ENCODE measurements around the gene SLC25A6. TPM values are rescaled to one million over a fixed set of nuclear protein-coding genes. Genes with fewer than 3 reads are reported as not detected.
A peak's percentile ranks its signal among the peaks of the same experiment; 100 is the strongest.

SLC25A6 gene
- 488 TPM for total RNA-seq (ENCODE audit: unreplicated experiment)
- long read RNA-seq, transcript SLC25A6-201 (4 exons, 2,062 nt): major isoform, 1,549 of 1,636 reads
- long read RNA-seq, partial matches to known transcripts: 17 of 1,636 reads
- long read RNA-seq, other reads (novel, unspliced or antisense): 70 of 1,636 reads

DNA sequence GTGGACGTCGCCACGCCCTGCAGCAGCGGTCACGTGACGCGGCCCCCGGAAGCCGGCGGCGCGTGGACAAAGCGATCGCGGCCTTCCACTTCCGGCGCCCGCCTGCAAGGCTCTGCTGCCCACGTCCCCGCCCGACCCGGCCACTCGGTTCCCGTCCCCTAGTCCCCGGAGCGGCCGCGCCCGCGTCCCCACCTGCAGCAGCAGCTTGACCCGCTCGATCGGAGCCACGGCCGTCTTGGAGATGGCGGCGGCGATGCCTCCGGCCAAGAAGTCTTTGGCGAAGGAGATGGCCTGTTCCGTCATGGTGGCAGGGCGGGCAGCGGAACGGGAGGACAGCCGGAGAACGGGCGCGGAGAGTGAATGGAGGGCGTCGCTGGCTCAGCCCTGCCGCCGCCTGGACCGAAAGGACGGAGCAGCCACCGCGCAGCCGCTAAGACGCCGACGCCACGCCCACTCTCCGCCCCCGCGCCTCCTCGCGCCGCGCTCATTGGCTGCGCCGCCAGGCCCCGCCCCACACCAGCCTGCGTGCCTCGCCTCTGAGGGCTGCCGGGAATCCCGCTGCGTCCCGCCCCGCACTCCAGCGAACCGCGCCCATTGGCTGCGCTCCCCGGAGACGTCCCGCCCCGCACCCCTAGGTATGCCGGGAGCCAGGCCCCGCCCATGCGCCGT is at the start of gene SLC25A6:
Gene SLC25A6 (minus strand): TSS at position 407 of the 669 bp plus-strand sequence. CDS start 104 bp downstream, at position 303.
- H3K9me3 Mint-ChIP-seq (ENCODE audit: unreplicated experiment): no peaks in the 10 kb centered on the region
- DNase-seq (ENCODE audit: low spot score): peak; percentile 99
- H3K4me3 Mint-ChIP-seq (ENCODE audit: unreplicated experiment): peak within 1 kb of the TSS; percentile 94
- peaks cover 33% of the 10 kb centered on the region for H3K27me3 Mint-ChIP-seq (ENCODE audit: unreplicated experiment)
- H3K27ac Mint-ChIP-seq (ENCODE audit: unreplicated experiment): peak within 1 kb of the TSS; percentile 89
- peaks cover 51% of the 10 kb centered on the region for H3K36me3 Mint-ChIP-seq (ENCODE audit: low read depth, unreplicated experiment)
- peaks cover 19% of the 10 kb centered on the region for H3K4me1 Mint-ChIP-seq (ENCODE audit: unreplicated experiment)
- TF ChIP-seq, protein P1, sequence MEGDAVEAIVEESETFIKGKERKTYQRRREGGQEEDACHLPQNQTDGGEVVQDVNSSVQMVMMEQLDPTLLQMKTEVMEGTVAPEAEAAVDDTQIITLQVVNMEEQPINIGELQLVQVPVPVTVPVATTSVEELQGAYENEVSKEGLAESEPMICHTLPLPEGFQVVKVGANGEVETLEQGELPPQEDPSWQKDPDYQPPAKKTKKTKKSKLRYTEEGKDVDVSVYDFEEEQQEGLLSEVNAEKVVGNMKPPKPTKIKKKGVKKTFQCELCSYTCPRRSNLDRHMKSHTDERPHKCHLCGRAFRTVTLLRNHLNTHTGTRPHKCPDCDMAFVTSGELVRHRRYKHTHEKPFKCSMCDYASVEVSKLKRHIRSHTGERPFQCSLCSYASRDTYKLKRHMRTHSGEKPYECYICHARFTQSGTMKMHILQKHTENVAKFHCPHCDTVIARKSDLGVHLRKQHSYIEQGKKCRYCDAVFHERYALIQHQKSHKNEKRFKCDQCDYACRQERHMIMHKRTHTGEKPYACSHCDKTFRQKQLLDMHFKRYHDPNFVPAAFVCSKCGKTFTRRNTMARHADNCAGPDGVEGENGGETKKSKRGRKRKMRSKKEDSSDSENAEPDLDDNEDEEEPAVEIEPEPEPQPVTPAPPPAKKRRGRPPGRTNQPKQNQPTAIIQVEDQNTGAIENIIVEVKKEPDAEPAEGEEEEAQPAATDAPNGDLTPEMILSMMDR (IDR thresholded peaks at IDR 0.05; ENCODE audit: unreplicated experiment): no peak

DNA sequence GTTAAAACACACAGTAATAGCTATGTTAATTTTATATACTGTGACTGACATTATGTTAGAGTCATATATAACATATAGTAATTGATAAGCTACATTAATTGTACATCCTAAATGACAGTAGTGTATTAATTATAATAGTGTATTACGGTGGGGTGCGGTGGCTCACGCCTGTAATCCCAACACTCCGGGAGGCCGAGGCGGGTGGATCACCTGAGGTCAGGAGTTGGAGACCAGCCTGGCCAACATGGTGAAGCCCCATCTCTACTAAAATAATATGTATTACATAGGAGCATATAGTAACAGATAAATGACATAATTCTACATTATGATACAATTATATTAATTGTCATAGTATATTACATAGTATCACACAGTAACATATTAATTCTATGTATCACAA is 48.6 kb upstream of the SLC25A6 start:
- Mint-ChIP-seq H3K4me1 (ENCODE audit: unreplicated experiment) (no peaks in the 10 kb centered on the region), H3K36me3 (ENCODE audit: low read depth, unreplicated experiment) (peaks cover 39% of the 10 kb centered on the region), H3K9me3 (ENCODE audit: unreplicated experiment) (peaks cover 15% of the 10 kb centered on the region), H3K27ac (ENCODE audit: unreplicated experiment) (no peak overlapping the region), H3K27me3 (ENCODE audit: unreplicated experiment) (peaks cover 10% of the 10 kb centered on the region), H3K4me3 (ENCODE audit: unreplicated experiment) (no peak overlapping the region)
- TF ChIP-seq, protein P1 (IDR thresholded peaks at IDR 0.05; ENCODE audit: unreplicated experiment): no peak
- DNase-seq (ENCODE audit: low spot score): no peak

DNA sequence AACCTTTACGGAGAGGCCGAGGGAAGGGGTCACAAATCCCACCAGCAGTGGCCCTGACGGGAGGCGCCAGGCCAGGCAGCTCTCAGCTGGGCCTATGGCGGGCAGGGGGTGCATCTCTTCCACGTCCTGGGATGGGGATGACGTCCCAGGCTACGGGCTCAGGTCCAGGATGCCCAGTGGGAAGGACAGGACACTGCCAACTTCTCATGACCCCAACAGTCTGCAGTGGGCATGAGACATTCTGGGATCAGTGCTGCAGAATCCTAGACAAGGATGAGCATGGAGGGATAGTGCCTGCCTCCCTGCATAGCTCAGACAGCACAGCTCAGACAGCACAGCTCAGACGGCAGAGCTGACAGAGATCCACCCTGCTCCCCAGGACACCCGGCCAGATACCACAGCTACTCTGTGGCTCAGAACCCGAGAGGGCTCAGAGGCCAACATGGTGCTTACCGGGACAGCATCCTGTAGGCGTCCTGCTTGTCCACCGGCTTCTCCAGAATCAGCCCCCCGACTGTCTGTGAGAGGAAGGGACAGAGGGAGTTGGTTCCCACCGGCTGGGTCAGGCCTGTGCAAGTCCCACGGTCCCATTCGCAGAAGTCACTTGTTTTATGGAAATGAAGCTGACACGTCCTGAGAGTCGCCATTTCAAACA is 43.5 kb upstream of the SLC25A6 start:
- TF ChIP-seq, protein P1 (IDR thresholded peaks at IDR 0.05; ENCODE audit: unreplicated experiment): no peak

DNA sequence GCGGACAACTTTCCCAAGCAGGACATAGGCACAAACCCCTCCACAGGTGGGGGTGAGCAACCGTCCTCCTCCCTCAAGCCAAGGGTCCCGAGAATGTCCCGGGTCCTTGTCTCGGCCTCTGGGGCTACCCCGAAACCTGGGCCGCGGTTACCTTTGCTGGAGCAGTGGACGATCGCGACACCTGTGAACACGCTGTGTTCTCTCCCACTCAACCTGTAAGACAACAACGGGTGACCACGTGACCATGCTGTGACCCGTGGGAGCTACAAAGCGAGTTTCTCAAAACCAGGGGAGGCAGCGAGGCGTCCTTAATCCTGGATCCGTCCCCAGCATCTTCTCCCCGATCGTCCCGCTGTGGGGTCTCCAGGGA is 42.9 kb upstream of the SLC25A6 start:
- Mint-ChIP-seq H3K4me3 (ENCODE audit: unreplicated experiment) (no peak overlapping the region), H3K36me3 (ENCODE audit: low read depth, unreplicated experiment) (peaks cover 19% of the 10 kb centered on the region), H3K4me1 (ENCODE audit: unreplicated experiment) (no peaks in the 10 kb centered on the region), H3K9me3 (ENCODE audit: unreplicated experiment) (no peaks in the 10 kb centered on the region), H3K27me3 (ENCODE audit: unreplicated experiment) (peaks cover 6% of the 10 kb centered on the region), H3K27ac (ENCODE audit: unreplicated experiment) (no peak overlapping the region)
- no peak for DNase-seq (ENCODE audit: low spot score)
- TF ChIP-seq, protein P1 (IDR thresholded peaks at IDR 0.05; ENCODE audit: unreplicated experiment): no peak

More for the DNA sequence above, 43.5 kb upstream of the SLC25A6 start:
- Mint-ChIP-seq H3K27ac (ENCODE audit: unreplicated experiment) (no peak overlapping the region), H3K27me3 (ENCODE audit: unreplicated experiment) (peaks cover 6% of the 10 kb centered on the region), H3K4me3 (ENCODE audit: unreplicated experiment) (no peak overlapping the region), H3K9me3 (ENCODE audit: unreplicated experiment) (no peaks in the 10 kb centered on the region), H3K36me3 (ENCODE audit: low read depth, unreplicated experiment) (peaks cover 19% of the 10 kb centered on the region), H3K4me1 (ENCODE audit: unreplicated experiment) (no peaks in the 10 kb centered on the region)
- no peak for DNase-seq (ENCODE audit: low spot score)
